ENCODE results near the gene USF1.
"Not testable (repeated sequence)": the region's sequence is repeated elsewhere in the genome, so short reads cannot be mapped to it uniquely, and the experiment has no call there.

Gene USF1

GRCh38 chr1:161019751-161020495, 25.9 kb downstream of the USF1 start:
- DNase-seq (ENCODE audit: low read depth), result no peak

DNA sequence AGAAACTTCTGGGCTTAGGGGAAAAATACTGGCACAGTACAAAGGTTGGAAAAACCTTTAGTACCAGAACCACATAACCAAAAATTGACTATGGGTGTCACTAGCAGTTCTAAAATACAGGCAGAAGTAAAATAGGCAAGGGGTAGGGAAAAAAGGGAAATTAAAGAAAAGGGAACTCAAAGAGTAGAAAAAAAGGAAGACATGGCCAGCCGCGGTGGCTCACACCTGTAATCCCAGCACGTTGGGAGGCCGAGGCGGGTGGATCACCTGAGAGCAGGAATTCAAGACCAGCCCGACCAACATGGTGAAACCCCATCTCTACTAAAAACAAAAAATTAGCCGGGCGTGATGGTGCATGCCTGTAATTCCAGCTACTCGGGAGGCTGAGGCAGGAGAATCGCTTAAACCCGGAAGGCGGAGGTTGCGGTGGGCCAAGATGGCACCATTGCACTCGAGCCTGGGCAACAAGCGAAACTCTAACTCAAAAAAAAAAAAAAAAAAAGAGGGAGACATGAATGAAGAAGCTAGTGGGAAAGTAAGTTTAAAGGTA, 26.6 kb downstream of the USF1 start:
- DNase-seq (ENCODE audit: low read depth), result not testable (repeated sequence)

DNA sequence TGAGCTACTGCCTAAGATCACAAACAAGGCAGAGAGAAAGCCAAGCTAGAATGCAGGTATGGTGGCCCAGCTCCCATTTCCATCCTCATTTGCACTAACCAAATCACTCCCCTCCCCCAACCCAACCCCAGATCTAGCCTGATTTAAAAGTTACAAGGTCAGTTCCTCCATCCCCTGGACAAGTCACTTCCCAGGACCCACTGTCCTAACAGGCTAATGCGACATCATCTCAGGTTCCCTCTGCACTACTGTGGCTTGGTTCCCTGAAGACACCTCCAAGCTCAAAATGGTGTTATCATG, 27.2 kb downstream of the USF1 start:
- no peak for DNase-seq (ENCODE audit: low read depth)

- no peak for DNase-seq (ENCODE audit: low read depth)
These were observed 27.8 kb downstream of the USF1 start for GRCh38 chr1:161017756-161018630.

GRCh38 chr1:161017181-161017580, 28.6 kb downstream of the USF1 start:
- not testable (repeated sequence) for DNase-seq (ENCODE audit: low read depth)

- not testable (repeated sequence) for DNase-seq (ENCODE audit: low read depth)
These were observed 29.1 kb downstream of the USF1 start for GRCh38 chr1:161016683-161017082.

- peak; percentile 34 for DNase-seq (ENCODE audit: low read depth)
These were observed 32.1 kb downstream of the USF1 start for GRCh38 chr1:161013488-161014230.

DNA sequence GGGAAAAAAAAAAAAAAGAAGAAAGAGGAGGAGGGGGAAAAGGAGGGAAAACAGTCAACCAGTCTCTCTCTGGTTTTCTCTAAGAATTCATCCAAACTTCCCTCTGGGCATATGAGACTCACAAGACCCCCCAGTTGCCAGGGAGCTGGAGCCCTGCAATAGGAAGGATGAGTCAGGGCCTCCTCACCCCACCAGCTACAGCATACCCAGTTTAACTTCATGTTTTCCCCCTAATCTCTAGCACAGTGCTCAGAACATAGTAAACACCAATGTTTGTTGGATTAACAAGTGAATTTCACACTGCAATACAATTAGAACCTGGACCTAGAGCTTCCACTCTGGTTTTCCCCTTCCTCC, 32.7 kb downstream of the USF1 start:
- no peak for DNase-seq (ENCODE audit: low read depth)

DNA sequence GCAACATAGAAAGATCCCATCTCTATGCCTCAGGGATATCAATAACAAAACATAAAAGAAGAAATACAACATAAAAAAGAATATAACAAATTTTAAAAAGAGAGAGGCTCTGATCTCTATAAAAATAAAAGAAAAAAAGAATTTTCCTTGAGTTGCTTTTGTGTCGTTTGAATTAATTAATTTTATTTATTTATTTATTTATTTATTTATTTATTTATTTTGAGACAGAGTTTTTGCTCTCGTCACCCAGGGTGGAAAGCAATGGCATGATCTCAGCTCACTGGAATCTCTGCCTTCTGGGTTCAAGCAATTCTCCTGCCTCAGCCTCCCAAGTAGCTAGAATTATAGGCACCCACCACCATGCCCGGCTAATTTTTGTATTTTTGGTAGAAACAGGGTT, 33.4 kb downstream of the USF1 start:
- no peak for DNase-seq (ENCODE audit: low read depth)

DNA sequence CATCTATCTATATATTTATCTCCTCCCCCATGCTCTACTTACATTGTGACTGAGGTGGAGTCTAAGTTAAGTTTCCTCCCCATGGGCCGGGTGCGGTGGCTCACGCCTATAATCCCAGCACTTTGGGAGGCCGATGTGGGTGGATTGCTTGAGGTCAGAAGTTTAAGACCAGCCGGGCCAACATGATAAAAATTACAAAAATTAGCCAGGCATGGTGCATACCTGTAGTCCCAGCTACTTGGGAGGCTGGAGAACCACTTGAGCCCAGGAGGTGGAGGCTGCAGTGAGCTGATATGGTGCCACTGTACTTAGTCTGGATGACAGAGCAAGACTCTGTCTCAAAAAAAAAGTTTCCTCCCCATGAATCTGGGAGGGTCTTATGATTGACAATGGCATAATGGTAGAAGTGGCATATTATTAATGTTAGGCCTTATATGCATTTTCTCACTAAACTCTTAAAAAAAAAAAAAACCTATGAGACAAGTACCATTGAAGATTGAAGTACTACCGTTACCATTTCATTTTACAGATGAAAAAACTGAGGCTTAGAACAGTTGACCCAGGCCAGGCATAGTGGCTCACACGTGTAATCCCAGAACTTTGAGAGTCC, 36.1 kb downstream of the USF1 start:
- no peak for DNase-seq (ENCODE audit: low read depth)

DNA sequence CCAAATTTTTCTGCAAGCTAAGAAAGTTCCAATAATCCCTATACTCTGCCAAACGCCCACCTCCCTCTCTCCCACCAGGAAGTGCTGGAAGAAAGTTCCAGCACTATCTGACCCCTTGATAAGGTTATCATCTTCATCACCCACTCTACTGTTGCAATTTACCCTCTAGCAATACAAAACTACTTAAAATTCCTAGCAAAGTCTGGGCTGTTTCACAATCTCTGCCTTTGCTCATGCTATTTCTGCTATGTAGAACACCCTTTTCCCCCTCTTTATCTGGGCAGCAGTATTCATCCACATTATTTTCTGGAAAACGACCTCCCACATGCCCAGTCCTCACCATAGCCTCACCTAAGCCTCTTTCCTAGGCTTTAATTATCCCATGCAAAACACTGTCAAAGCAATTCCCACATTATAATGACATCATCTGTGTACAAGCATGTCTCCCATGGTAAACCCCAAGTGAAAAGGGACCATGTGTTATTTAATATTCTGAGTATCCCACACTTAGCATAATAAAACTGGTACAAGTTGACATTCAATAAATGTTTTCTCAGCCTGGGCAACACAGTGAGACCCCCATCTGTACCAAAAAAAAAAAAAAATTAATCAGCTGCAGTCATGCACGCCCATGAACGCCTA, 36.8 kb downstream of the USF1 start:
- DNase-seq (ENCODE audit: low read depth), result no peak

DNA sequence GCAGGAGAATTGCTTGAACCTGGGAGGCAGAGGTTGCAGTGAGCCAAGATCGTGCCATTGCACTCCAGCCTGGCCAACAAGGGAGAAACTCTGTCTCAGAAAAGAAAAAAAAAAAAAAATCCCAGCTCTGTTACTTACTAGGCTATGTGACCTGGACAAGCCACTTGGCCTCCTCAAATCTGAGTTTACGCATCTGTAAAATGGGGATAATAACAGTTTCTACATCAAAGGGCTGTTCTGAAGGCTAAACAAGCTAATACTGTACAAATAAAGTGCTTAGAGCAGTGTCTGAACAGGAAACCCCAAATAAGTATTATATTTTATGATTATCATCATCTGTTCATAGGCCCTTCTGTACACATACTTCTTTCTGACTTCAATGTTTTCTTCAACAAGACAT, 38.4 kb downstream of the USF1 start:
- no peak for DNase-seq (ENCODE audit: low read depth)

DNA sequence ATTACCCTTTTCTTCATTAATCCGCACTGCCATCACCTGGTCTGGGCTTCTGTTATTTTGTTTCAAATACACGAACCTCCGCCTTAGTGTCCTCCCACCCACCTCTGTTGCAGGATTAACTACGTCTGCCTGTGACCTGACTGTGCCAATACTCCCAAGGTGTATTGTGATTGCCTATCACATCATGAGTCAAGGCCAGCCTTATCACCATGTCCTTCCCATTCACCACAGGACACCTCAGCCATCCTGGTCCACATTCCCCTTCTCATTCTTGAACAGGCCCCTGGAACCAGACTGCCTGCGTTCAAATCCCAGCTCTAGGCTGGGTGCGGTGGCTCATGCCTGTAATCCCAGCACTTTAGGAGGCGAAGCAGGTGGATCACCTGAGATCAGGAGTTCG, 39.2 kb downstream of the USF1 start:
- DNase-seq (ENCODE audit: low read depth), result no peak

GRCh38 chr1:161001525-161001924, 44.3 kb downstream of the USF1 start:
- no peak for DNase-seq (ENCODE audit: low read depth)

DNA sequence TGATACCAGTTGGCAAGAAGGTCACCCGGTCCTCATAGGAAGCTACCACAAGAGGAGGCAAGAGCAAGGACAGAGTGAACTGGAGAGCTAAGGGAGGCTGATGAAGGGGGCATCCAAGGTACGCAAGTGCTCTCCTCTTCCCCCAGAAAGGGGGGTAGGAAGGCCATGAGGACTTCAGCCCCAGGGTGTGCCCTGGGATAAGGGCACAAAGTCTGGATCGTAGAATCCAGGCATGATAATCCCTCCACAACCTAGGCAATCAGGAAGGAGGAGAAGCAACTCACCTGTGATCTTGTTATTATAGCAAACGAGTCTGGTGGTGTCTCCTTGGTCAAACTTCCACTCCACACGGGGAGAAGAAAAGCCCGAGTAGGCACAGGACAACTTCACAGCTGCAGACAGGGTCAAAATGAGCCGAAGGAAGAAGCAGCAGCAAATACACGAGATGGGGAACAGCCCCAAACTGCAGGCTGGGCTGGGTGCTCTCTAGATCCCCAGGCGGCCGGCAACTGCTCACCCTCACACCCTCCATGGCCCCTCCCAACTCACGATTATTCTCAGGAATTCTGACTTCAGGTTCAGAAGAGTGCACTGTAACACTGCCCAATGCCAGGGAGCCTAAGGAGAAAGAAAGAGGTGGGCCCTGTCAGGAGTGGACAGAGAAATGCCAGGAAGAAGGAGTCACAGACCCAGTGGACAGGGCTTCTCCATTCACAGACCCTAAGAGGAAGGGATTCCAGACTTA, 44.9 kb downstream of the USF1 start:
- no peak for DNase-seq (ENCODE audit: low read depth)

DNA sequence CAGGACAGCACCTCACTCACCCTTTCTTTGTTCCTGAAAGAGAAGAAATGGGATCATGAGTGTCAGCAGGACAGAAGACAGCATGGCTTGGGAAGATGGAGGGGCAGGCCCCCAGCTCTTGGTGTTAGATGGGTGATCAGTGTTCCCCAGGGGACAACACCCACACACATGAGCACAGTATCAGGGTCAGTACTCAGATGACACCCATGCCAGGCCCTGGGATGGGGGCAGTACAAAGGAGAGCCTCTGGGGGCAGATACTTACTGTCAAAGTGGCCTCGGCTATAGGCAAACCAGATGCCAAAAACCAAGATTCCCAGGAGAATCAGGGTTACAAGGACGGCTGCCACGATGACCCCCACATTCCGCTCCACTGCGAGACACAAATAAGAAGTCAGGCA, 46.4 kb downstream of the USF1 start:
- DNase-seq (ENCODE audit: low read depth), result no peak

DNA sequence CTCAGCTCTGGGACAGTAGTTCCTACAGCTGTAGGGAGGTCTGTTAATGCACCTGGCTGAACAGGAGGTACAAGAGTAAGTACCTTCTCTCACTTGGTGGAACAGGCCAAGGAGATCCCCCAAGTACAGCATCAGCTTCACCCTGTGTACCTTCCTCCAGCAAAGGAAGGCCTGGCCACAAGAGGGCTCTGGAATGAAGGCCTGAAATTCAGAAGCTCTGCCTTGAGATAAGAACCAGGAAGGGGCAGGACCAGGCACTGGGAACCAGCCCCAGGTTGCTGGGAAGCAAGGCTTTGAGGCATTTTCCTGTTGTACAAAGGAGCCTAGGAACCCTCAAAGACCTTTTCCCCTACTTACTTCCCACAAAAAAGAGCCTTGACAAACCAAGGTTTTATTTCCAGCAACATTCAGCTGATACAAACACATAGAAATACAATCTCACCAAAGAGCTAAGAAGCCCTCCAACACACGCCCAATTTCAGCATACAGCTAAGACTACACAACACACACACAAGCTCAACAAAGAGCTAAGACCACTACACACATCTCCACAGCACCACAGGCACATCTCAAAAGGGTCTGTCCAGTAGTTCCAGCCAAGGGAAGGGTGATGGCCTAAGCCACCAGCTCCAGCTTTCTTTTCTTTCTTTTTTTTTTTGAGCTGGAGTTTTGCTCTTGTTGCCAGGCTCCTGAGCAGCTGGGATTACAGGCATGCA, 48.3 kb downstream of the USF1 start:
- peak; percentile 13 for DNase-seq (ENCODE audit: low read depth)

- DNase-seq (ENCODE audit: low read depth), result no peak
These were observed 49.6 kb downstream of the USF1 start for GRCh38 chr1:160996178-160996577.

- no peak for DNase-seq (ENCODE audit: low read depth)
These were observed 52.1 kb downstream of the USF1 start for GRCh38 chr1:160993544-160994193.

DNA sequence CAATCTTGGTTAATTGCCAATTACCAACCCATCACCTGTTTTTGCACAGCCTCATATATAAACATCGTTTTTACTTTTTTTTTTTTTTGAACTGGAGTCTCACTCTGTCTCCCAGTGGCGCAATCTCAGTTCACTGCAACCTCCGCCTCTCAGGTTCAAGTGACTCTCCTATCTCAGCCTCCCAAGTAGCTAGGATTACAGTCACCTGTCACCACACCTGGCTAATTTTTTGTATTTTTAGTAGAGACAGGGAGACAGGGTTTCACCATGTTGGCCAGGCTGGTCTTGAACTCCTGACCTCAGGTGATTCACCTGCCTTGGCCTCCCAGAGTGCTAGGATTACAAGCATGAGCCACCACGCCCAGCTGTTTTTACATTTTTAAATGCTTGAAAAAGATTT, 53.7 kb downstream of the USF1 start:
- DNase-seq (ENCODE audit: low read depth), result not testable (repeated sequence)
